Astrocyte of the spinal cord (primary cell): ENCODE results near the gene GOLGA6A.

ENCODE experiments used
- DNase-seq: peaks from one replicate; pipeline ENCODE4 v3.0.0; 2011; ENCODE audit warnings: low read depth, low spot score
- H3K4me3 ChIP-seq: 2 replicates; pipeline ENCODE4 v1.5.1; 2011; ENCODE audit warnings: low read depth, mild to moderate bottlenecking, low read length, moderate library complexity
- CTCF ChIP-seq: IDR thresholded peaks from 2 replicates; pipeline ENCODE4 v1.5.1; 2012; ENCODE audit warnings: low read depth, mild to moderate bottlenecking, low read length, inconsistent platforms
- in situ Hi-C: cut with HindIII; loops from 2 replicates; pipeline ENCODE4 v1.10.0; 2017; ENCODE audit warnings: low sequenced_read_pairs

Gene GOLGA6A

GRCh38 chr15:74036271-74037170, 45.8 kb downstream of the GOLGA6A start:
- in situ Hi-C loops: no loop called here
- DNase-seq: peak; percentile 65
- no peak overlapping the region for H3K4me3 ChIP-seq
- TF ChIP-seq CTCF: peak; percentile 75

GRCh38 chr15:74035121-74036017, 47.0 kb downstream of the GOLGA6A start:
- no peak for TF ChIP-seq CTCF
- in situ Hi-C loops: no loop called here
- H3K4me3 ChIP-seq: no peak overlapping the region
- no peak for DNase-seq

- DNase-seq: no peak
- no peak overlapping the region for H3K4me3 ChIP-seq
- TF ChIP-seq CTCF: no peak
- in situ Hi-C loops: no loop called here
These were observed 48.1 kb downstream of the GOLGA6A start for GRCh38 chr15:74034206-74034755.

GRCh38 chr15:74032606-74033561, 49.5 kb downstream of the GOLGA6A start:
- TF ChIP-seq CTCF: no peak
- in situ Hi-C loops: no loop called here

GRCh38 chr15:74032046-74032445, 50.3 kb downstream of the GOLGA6A start:
- no peak for TF ChIP-seq CTCF
- DNase-seq: no peak
- in situ Hi-C loops: no loop called here
- no peak overlapping the region for H3K4me3 ChIP-seq

More at GRCh38 chr15:74032606-74033561, 49.5 kb downstream of the GOLGA6A start:
- no peak for DNase-seq
- H3K4me3 ChIP-seq: no peak overlapping the region
